ENCODE data around the gene CFAP90. TPM values are rescaled to one million over a fixed set of nuclear protein-coding genes. Genes with fewer than 3 reads are reported as not detected.

Gene CFAP90
- total and polyA plus RNA-seq, 11 donors: not detected

- H3K4me3 ChIP-seq: no peak overlapping the region
- H3K27me3 ChIP-seq: peaks cover 0 to 12% (median 0%) of the 10 kb centered on the region in 9 donors
- H3K9me3 ChIP-seq: no peaks in the 10 kb centered on the region
- H3K36me3 ChIP-seq: no peaks in the 10 kb centered on the region
- TF ChIP-seq, protein P1, sequence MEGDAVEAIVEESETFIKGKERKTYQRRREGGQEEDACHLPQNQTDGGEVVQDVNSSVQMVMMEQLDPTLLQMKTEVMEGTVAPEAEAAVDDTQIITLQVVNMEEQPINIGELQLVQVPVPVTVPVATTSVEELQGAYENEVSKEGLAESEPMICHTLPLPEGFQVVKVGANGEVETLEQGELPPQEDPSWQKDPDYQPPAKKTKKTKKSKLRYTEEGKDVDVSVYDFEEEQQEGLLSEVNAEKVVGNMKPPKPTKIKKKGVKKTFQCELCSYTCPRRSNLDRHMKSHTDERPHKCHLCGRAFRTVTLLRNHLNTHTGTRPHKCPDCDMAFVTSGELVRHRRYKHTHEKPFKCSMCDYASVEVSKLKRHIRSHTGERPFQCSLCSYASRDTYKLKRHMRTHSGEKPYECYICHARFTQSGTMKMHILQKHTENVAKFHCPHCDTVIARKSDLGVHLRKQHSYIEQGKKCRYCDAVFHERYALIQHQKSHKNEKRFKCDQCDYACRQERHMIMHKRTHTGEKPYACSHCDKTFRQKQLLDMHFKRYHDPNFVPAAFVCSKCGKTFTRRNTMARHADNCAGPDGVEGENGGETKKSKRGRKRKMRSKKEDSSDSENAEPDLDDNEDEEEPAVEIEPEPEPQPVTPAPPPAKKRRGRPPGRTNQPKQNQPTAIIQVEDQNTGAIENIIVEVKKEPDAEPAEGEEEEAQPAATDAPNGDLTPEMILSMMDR (IDR thresholded peaks at IDR 0.05): no peak
- no peak for TF ChIP-seq POLR2A (IDR thresholded peaks at IDR 0.05)
- DNase-seq (no peak), ATAC-seq (no peak)
- H3K27ac ChIP-seq: peak overlapping the region in 1 of 12 donors; percentile 17
- H3K4me1 ChIP-seq: peaks cover 0 to 6% (median 0%) of the 10 kb centered on the region in 12 donors
- 81 to 89% (median 81%) methylated on average over 14 of the region's 14 CpGs for WGBS, 4 donors
- intact Hi-C loops (cut with DNase I): no loop called here
Observed at GRCh38 chr5:7801891-7802614, 48.9 kb downstream of the CFAP90 start.

- WGBS, 4 donors: 57 to 97% (median 80%) methylated on average over 1 to 3 of the region's 3 CpGs
- peaks cover 0 to 4% (median 0%) of the 10 kb centered on the region in 9 donors for H3K27me3 ChIP-seq
Observed at GRCh38 chr5:7795306-7795705, 55.6 kb downstream of the CFAP90 start.

GRCh38 chr5:7794823-7795222 lies 56.1 kb downstream of the CFAP90 start:
- intact Hi-C loops (cut with DNase I): no loop called here
- H3K27me3 ChIP-seq: peaks cover 0 to 4% (median 0%) of the 10 kb centered on the region in 9 donors
- H3K27ac ChIP-seq: no peak overlapping the region
- no peak for DNase-seq
- TF ChIP-seq POLR2A (IDR thresholded peaks at IDR 0.05): no peak
- TF ChIP-seq, protein P1 (IDR thresholded peaks at IDR 0.05): no peak
- 64 to 78% (median 76%) methylated on average over 1 of the region's 1 CpG for WGBS, 4 donors
- no peak for ATAC-seq
- H3K4me1 ChIP-seq: no peaks in the 10 kb centered on the region
- no peak overlapping the region for H3K4me3 ChIP-seq
- H3K36me3 ChIP-seq: no peaks in the 10 kb centered on the region
- H3K9me3 ChIP-seq: no peaks in the 10 kb centered on the region

More at GRCh38 chr5:7795306-7795705, 55.6 kb downstream of the CFAP90 start:
- TF ChIP-seq, protein P1 (IDR thresholded peaks at IDR 0.05): no peak
- no peak for TF ChIP-seq POLR2A (IDR thresholded peaks at IDR 0.05)
- H3K9me3 ChIP-seq: no peaks in the 10 kb centered on the region
- H3K36me3 ChIP-seq: no peaks in the 10 kb centered on the region
- H3K4me3 ChIP-seq: no peak overlapping the region
- ATAC-seq (no peak), DNase-seq (no peak)
- H3K4me1 ChIP-seq: no peaks in the 10 kb centered on the region
- H3K27ac ChIP-seq: no peak overlapping the region
- intact Hi-C loops (cut with DNase I): no loop called here

- Histone ChIP-seq H3K27me3 (peaks cover 0 to 4% (median 0%) of the 10 kb centered on the region in 9 donors), H3K36me3 (no peaks in the 10 kb centered on the region), H3K9me3 (no peaks in the 10 kb centered on the region), H3K27ac (no peak overlapping the region), H3K4me1 (no peaks in the 10 kb centered on the region), H3K4me3 (no peak overlapping the region)
- 42 to 50% (median 48%) methylated on average over 3 to 5 of the region's 5 CpGs for WGBS, 4 donors
- TF ChIP-seq POLR2A (IDR thresholded peaks at IDR 0.05): no peak
- TF ChIP-seq, protein P1 (IDR thresholded peaks at IDR 0.05): no peak
- DNase-seq (no peak), ATAC-seq (no peak)
- intact Hi-C loops (cut with DNase I): no loop called here
Observed at GRCh38 chr5:7794311-7794710, 56.6 kb downstream of the CFAP90 start.

All from heart left ventricle (tissue), 16 donors.